GM19239 (cell line): Measurements from ENCODE around the gene LCN9.

ENCODE experiments used
- DNase-seq: peaks from one replicate; pipeline ENCODE4 v3.0.0; 2011; ENCODE audit warnings: low spot score; ENCODE audit not compliant: insufficient read length
- FAIRE-seq: peaks from 2 replicates; lab custom pipeline; 2011; peaks lifted over from hg19 to GRCh38; lab: Jason Lieb, UNC

Gene LCN9

DNA sequence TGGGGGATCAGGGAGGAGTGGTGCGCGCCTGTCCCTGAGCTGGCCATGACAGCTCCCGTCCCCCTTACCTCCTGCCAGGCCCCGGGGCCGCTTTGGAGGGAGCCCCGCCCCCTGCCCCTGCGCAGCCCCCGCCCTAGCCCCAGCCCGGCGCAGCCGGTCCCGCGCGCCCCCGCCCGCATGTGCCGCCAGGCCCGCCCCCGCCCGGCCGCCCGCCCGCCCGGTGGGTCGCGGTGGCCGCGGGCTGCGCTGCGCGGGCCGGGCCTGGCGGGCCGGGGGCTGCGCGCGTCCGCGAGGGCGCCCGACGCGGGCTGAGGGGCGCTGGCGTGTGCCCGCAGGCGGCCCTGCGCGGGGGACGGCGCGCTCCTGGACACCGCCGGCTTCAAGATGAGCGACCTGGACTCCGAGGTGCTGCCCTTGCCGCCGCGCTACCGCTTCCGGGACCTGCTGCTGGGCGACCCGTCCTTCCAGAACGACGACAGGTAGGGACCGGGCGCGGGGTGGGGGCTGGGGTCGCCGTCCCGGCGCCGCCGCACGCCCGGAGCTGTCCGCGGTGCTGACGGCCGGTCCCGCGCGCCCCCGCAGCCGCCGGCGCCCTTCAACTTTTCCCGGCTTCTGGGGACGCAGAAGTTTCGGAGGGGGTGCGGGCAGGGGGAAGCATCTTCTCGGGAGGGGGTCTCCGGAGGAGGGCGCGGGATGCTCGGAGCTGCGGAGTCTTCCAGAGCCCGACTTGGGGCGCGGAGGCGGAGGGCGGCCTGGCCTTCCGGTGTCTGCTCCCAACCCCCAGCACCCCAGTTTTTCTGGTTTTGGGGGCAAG lies 51.3 kb downstream of the LCN9 start:
- FAIRE-seq (no peak), DNase-seq (no peak)

DNA sequence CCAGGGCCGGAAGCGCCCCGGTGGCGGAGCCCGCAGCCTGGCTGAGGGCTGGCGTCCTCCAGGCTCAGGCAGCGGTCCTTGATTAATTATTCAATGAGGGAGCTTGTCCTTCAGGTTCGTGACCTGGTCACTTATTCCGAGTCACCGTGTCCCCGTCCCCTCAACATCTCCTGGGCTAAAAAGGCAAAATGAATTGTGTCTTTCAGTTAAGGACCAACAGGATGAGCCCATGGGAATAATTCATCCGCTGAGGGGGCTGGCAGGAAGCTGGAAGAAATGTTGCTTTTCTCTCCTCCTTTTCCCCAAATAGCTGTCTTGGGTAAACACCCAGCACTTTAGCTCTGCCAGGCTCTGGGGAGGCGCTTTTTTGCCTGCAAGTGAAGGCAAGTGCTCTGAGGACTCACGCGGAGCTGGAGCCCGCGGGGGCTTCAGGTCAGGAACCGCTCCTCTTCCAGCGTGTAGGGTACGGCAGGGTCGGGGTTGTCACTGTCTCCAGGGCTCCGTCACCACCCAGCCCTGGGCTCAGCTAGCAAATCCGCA lies 52.0 kb downstream of the LCN9 start:
- FAIRE-seq = no peak
- DNase-seq = no peak

DNA sequence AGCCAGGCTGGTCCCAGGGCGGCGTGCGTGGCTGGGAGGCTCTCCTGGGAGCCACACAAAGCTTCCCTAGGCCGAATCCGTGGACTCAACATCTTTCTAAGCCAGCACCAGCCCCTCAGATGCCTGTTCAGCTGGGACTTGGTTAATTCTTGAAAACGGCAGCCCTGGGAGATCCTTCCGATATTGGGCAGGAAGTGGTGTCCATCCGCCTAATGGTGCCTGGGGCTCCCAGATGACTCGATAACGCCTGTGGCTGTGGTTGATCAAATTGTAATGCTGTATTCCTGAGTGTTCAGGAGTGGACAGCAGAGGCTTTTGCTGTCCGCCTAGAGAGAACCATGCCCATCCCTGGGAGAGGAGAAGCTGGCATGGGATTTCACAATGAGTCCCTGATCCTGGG lies 52.9 kb downstream of the LCN9 start:
- DNase-seq (no peak), FAIRE-seq (no peak)
